Measurements from ENCODE around the gene TMEM167B. TPM values are rescaled to one million over a fixed set of nuclear protein-coding genes. Genes with fewer than 3 reads are reported as not detected.

Gene TMEM167B
- total RNA-seq, 1 donor from 2014 or later: 40.3 TPM

DNA sequence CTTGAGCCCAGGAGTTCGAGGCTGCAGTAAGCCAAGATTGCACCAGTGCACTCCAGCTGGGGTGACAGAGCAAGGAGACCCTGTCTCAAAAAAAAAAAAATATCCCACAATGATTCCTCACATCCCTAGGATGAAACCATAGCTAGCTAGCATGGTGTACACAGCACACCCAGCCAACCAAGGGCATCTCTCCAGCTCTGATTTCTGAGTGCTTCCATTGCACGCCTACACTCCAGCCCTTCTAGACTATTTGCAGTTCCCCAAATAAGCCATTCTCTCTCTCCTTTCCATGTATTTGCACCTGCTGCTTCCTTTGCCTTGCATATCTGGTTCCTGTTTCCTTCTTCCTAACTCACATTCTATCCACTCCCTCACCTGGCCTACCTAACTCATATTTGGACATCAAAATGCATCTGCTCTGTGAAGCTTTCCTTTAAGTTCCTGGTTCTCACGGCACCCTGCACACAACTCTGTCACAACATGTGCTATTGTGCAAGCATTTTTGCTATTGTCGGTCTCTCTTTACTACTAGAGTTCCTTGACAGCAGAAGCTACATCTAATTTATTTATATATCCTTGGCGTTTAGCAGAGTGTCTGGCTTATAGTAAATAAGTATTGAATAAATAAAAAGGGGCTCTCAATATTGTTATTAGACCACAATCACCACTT, 21.0 kb downstream of the TMEM167B start:
- no peak overlapping the region for H3K27ac Mint-ChIP-seq (ENCODE audit: unreplicated experiment)
- peaks cover 20% of the 10 kb centered on the region for H3K4me1 Mint-ChIP-seq (ENCODE audit: low read depth)
- TF ChIP-seq, protein P1, sequence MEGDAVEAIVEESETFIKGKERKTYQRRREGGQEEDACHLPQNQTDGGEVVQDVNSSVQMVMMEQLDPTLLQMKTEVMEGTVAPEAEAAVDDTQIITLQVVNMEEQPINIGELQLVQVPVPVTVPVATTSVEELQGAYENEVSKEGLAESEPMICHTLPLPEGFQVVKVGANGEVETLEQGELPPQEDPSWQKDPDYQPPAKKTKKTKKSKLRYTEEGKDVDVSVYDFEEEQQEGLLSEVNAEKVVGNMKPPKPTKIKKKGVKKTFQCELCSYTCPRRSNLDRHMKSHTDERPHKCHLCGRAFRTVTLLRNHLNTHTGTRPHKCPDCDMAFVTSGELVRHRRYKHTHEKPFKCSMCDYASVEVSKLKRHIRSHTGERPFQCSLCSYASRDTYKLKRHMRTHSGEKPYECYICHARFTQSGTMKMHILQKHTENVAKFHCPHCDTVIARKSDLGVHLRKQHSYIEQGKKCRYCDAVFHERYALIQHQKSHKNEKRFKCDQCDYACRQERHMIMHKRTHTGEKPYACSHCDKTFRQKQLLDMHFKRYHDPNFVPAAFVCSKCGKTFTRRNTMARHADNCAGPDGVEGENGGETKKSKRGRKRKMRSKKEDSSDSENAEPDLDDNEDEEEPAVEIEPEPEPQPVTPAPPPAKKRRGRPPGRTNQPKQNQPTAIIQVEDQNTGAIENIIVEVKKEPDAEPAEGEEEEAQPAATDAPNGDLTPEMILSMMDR (IDR thresholded peaks at IDR 0.05): no peak
- H3K36me3 Mint-ChIP-seq (ENCODE audit: low read depth): no peaks in the 10 kb centered on the region
- DNase-seq (ENCODE audit: low spot score): no peak
- H3K9me3 Mint-ChIP-seq (ENCODE audit: low read depth): no peaks in the 10 kb centered on the region
- H3K27me3 Mint-ChIP-seq (ENCODE audit: low read depth): peaks cover 29% of the 10 kb centered on the region
- H3K4me3 Mint-ChIP-seq (ENCODE audit: unreplicated experiment): no peak overlapping the region

DNA sequence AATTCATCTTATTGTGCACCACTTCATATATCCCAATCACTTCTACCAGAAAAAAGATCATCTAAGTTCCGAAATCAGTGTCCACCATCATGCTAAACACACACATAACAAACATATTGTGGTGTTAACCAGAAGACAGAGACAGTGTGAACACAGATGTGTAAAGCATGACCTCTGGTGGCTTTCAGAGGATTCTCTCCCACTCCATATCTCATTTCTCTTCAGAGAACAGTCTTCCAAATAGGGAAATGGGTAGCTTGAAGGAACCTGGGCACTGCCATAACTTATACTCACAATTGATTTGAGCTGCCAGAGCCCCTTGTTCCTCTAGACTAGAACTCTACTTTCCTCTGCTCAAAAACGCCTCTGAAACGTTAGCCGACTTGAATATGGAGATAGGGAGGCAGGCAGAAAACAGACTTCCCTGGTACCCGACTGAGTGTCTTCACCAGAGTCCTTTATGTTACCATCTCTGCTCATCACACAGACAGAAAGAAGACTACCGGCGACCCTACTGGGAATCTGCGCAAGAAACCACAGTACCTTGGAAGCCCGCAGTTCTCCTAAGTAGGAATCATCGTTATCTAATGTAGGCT, 21.6 kb downstream of the TMEM167B start:
- DNase-seq (ENCODE audit: low spot score): no peak
- H3K9me3 Mint-ChIP-seq (ENCODE audit: low read depth): no peaks in the 10 kb centered on the region
- H3K27me3 Mint-ChIP-seq (ENCODE audit: low read depth): peaks cover 29% of the 10 kb centered on the region
- TF ChIP-seq, protein P1 (IDR thresholded peaks at IDR 0.05): no peak
- no peaks in the 10 kb centered on the region for H3K36me3 Mint-ChIP-seq (ENCODE audit: low read depth)
- H3K4me1 Mint-ChIP-seq (ENCODE audit: low read depth): peaks cover 20% of the 10 kb centered on the region
- peak overlapping the region; percentile 24 for H3K27ac Mint-ChIP-seq (ENCODE audit: unreplicated experiment)
- H3K4me3 Mint-ChIP-seq (ENCODE audit: unreplicated experiment): no peak overlapping the region

DNA sequence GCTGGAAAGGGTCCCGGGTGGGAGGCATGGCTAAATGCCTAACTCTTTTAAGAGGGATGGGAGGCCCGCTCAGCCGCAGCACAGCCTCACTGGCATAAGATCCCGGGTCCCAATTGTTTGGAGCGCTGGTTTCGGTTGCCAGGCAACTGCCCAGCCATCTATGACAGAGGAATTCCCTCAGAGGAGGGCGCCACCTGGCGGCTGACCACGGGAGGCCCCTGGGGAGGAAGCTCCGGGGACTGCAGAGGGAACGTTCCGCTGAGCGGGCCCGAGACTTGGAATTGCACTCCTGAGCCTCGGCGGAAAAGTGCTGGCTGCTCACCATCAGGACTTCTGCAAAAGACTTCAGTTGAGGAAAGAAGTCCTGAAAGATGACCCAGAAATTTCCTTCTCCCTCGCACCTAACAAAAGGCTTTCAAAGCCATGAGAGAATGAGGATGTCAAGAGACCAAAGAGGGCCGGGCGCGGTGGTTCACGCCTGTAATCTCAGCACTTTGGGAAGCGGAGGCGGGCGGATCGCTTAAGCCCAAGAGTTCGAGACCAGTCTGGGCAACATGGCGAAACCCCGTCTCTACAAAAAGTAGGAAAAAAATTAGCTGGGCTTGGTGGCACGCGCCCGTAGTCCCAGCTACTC, 22.2 kb downstream of the TMEM167B start:
- peaks cover 33% of the 10 kb centered on the region for H3K27me3 Mint-ChIP-seq (ENCODE audit: low read depth)
- TF ChIP-seq, protein P1 (IDR thresholded peaks at IDR 0.05): peak; percentile 97
- H3K9me3 Mint-ChIP-seq (ENCODE audit: low read depth): no peaks in the 10 kb centered on the region
- no peaks in the 10 kb centered on the region for H3K36me3 Mint-ChIP-seq (ENCODE audit: low read depth)
- peak; percentile 97 for DNase-seq (ENCODE audit: low spot score)
- H3K27ac Mint-ChIP-seq (ENCODE audit: unreplicated experiment): peak overlapping the region; percentile 24
- peaks cover 20% of the 10 kb centered on the region for H3K4me1 Mint-ChIP-seq (ENCODE audit: low read depth)
- peak overlapping the region; percentile 67 for H3K4me3 Mint-ChIP-seq (ENCODE audit: unreplicated experiment)

DNA sequence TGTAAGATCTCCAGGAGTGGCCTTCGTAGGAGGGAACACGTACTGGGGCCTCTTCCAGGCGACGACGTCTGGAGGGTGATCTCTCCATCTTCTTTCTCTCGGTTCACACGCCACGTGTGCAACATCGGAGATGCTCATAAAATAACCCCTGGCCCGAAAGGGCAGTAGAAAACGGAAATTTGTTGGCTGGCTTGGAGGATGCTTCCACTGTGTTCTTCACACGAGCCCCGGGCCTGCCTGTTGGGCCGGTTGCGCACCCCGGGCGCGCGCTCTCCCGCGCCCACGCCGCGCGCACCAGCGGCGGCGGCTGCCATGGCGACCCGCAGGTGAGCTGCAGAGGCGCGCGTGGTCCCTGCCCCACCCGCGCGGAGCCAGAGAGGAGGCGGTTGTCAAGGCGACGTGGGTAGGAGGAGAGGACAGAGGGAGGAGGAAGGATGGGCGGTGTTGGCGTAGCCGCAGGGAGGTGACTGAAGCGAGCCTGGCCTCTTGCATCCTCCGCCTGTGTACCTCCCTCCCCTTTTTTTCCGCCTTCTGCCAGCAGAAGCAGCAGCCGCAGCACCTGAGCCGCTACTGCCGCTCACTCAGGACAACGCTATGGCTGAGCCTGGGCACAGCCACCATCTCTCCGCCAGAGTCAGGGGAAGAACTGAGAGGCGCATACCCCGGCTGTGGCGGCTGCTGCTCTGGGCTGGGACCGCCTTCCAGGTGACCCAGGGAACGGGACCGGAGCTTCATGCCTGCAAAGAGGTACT, 23.2 kb downstream of the TMEM167B start, which contains the start of gene ELAPOR1:
TSS of gene ELAPOR1 (plus strand) at position 526 of the 752 bp plus-strand sequence. CDS start at position 595, 69 bp downstream.
- Mint-ChIP-seq H3K4me3 (ENCODE audit: unreplicated experiment) (peak within 1 kb of the TSS; percentile 67), H3K4me1 (ENCODE audit: low read depth) (peaks cover 20% of the 10 kb centered on the region), H3K27ac (ENCODE audit: unreplicated experiment) (peak within 1 kb of the TSS; percentile 15), H3K36me3 (ENCODE audit: low read depth) (no peaks in the 10 kb centered on the region), H3K9me3 (ENCODE audit: low read depth) (no peaks in the 10 kb centered on the region), H3K27me3 (ENCODE audit: low read depth) (peaks cover 33% of the 10 kb centered on the region)
- TF ChIP-seq, protein P1 (IDR thresholded peaks at IDR 0.05): no peak
- no peak for DNase-seq (ENCODE audit: low spot score)

DNA sequence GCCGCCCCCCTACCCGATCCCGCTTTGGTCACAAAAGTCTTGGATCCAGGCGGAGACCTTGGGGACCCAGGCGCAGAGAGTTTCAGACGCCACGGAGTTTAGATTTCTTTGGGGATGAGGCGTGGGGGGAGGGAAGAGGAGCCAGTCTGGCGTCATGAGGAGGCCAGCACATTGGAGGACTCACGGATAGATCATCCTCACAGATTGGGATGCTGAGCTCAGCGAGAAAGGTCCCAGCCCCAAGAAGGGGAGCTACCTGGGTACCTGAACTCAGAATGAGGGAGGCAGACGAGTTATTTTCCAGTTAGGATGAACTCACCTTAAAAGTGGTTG, 23.7 kb downstream of the TMEM167B start:
- H3K27ac Mint-ChIP-seq (ENCODE audit: unreplicated experiment): no peak overlapping the region
- no peaks in the 10 kb centered on the region for H3K9me3 Mint-ChIP-seq (ENCODE audit: low read depth)
- H3K4me3 Mint-ChIP-seq (ENCODE audit: unreplicated experiment): peak overlapping the region; percentile 62
- peaks cover 33% of the 10 kb centered on the region for H3K27me3 Mint-ChIP-seq (ENCODE audit: low read depth)
- H3K36me3 Mint-ChIP-seq (ENCODE audit: low read depth): no peaks in the 10 kb centered on the region
- no peak for DNase-seq (ENCODE audit: low spot score)
- TF ChIP-seq, protein P1 (IDR thresholded peaks at IDR 0.05): no peak
- peaks cover 20% of the 10 kb centered on the region for H3K4me1 Mint-ChIP-seq (ENCODE audit: low read depth)
